Left ventricle myocardium inferior (tissue), 1 donor: Measurements from ENCODE around the gene NDUFAF2. TPM values are rescaled to one million over a fixed set of nuclear protein-coding genes. Genes with fewer than 3 reads are reported as not detected.

Experiments used
- DNase-seq: peaks from one replicate; pipeline ENCODE4 v3.0.0-alpha.2; 2020
- H3K27ac ChIP-seq: fragments of 200-600 bp; replicated peaks from 2 replicates; pipeline ENCODE4 v1.8.0; 2021
- H3K27me3 ChIP-seq: fragments of 200-600 bp; 2 replicates; pipeline ENCODE4 v1.8.0; 2021; ENCODE audit warnings: low read depth
- H3K36me3 ChIP-seq: fragments of 200-600 bp; 2 replicates; pipeline ENCODE4 v1.8.0; 2021
- H3K4me1 ChIP-seq: fragments of 200-600 bp; 2 replicates; pipeline ENCODE4 v1.8.0; 2021
- H3K4me3 ChIP-seq: fragments of 200-600 bp; 2 replicates; pipeline ENCODE4 v1.8.0; 2021; ENCODE audit warnings: mild to moderate bottlenecking, moderate library complexity
- H3K9me3 ChIP-seq: fragments of 200-600 bp; replicated peaks from 2 replicates; pipeline ENCODE4 v1.8.0; 2021
- CTCF ChIP-seq: fragments of 200-600 bp; IDR thresholded peaks from 2 replicates; pipeline ENCODE4 v1.8.0; 2021; ENCODE audit warnings: antibody characterized with exemption, mild to moderate bottlenecking, borderline replicate concordance
- intact Hi-C: fragments of 100-400 bp; cut with micrococcal nuclease; formaldehyde crosslinking; loops from one replicate; pipeline ENCODE4 v1.11.0; 2022
- total RNA-seq: library from RNA; stranded (reverse); fragmentation: NEBNext Ultra II Directional; extraction: Animal tissue kit (Norgen Biotek cat#: 25700); gene quantifications from one replicate; pipeline ENCODE4 v1.2.1, GENCODE V29; 2021
- donor health status: DM: no; HTN: yes; CAD: no; lungs with severe emphysema.

Gene NDUFAF2
- total RNA-seq, 1 donor from 2014 or later = 37.6 TPM

GRCh38 chr5:61097465-61097864 lies 152.5 kb downstream of the NDUFAF2 start:
- H3K27me3 ChIP-seq = no peaks in the 10 kb centered on the region
- TF ChIP-seq CTCF = no peak
- intact Hi-C loops = no loop called here
- DNase-seq = no peak
- H3K9me3 ChIP-seq = peaks cover 6% of the 10 kb centered on the region
- H3K27ac ChIP-seq = no peak overlapping the region
- H3K4me3 ChIP-seq = no peak overlapping the region
- no peaks in the 10 kb centered on the region for H3K4me1 ChIP-seq
- H3K36me3 ChIP-seq = peaks cover 13% of the 10 kb centered on the region

- TF ChIP-seq CTCF = no peak
- H3K4me3 ChIP-seq = no peak overlapping the region
- no peaks in the 10 kb centered on the region for H3K27me3 ChIP-seq
- H3K27ac ChIP-seq = no peak overlapping the region
- H3K9me3 ChIP-seq = peaks cover 9% of the 10 kb centered on the region
- H3K36me3 ChIP-seq = peaks cover 17% of the 10 kb centered on the region
- no peak for DNase-seq
- intact Hi-C loops = no loop called here
- no peaks in the 10 kb centered on the region for H3K4me1 ChIP-seq
Observed at GRCh38 chr5:61098251-61098995, 153.4 kb downstream of the NDUFAF2 start.

- H3K4me3 ChIP-seq = no peak overlapping the region
- intact Hi-C loops = no loop called here
- peak overlapping the region; percentile 11 for H3K27ac ChIP-seq
- peaks cover 17% of the 10 kb centered on the region for H3K36me3 ChIP-seq
- no peaks in the 10 kb centered on the region for H3K4me1 ChIP-seq
- peaks cover 9% of the 10 kb centered on the region for H3K9me3 ChIP-seq
- no peak for TF ChIP-seq CTCF
- no peaks in the 10 kb centered on the region for H3K27me3 ChIP-seq
- DNase-seq = no peak
Observed at GRCh38 chr5:61100437-61100836, 155.4 kb downstream of the NDUFAF2 start.

DNA sequence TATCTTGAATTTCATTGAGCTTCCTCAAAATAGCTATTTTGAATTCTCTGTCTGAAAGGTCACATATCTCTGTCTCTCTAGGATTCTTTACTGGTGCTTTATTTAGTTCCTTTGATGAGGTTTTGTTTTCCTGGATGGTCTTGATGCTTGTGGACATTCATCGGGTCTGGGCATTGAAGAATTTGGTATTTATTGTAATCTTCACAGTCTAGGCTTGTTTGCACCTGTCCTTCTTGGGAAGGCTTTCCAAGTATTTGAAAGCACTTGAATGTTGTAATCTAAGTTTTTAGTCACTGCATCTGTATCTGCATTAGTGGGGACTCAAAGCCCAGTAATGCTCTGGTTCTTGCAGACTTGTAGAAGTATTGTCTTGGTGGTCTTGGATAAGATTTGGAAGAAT lies 169.4 kb downstream of the NDUFAF2 start:
- H3K36me3 ChIP-seq = no peaks in the 10 kb centered on the region
- no peaks in the 10 kb centered on the region for H3K4me1 ChIP-seq
- intact Hi-C loops = no loop called here
- H3K27ac ChIP-seq = no peak overlapping the region
- TF ChIP-seq CTCF = no peak
- no peaks in the 10 kb centered on the region for H3K27me3 ChIP-seq
- H3K9me3 ChIP-seq = peaks cover 9% of the 10 kb centered on the region
- no peak for DNase-seq
- H3K4me3 ChIP-seq = no peak overlapping the region

GRCh38 chr5:61115968-61116367 lies 171.0 kb downstream of the NDUFAF2 start:
- H3K9me3 ChIP-seq = peaks cover 9% of the 10 kb centered on the region
- no peak for DNase-seq

More at GRCh38 chr5:61115968-61116367, 171.0 kb downstream of the NDUFAF2 start:
- Histone ChIP-seq H3K4me1 (no peaks in the 10 kb centered on the region), H3K27me3 (no peaks in the 10 kb centered on the region), H3K36me3 (no peaks in the 10 kb centered on the region), H3K4me3 (no peak overlapping the region), H3K27ac (no peak overlapping the region)
- no peak for TF ChIP-seq CTCF
- intact Hi-C loops = no loop called here
